GM13977 (cell line): Measurements from ENCODE around the gene SLC34A2.

Source experiments
- DNase-seq: peaks from one replicate; pipeline ENCODE4 v3.0.0; 2012; ENCODE audit warnings: low spot score
- in situ Hi-C: fragments of 300-500 bp; cut with MboI; formaldehyde crosslinking; loops from one replicate; pipeline ENCODE4 v1.12.0; 2022; ENCODE audit warnings: low sequenced_read_pairs, low pct_unique_long_range_greater_than_20kb, mixed read lengths, inconsistent platforms; ENCODE audit not compliant: unreplicated experiment
- TF ChIP-seq, protein P1 (sequence below): IDR thresholded peaks from 2 replicates; pipeline ENCODE4 v1.5.1; 2012; ENCODE audit warnings: mild to moderate bottlenecking, control low read depth; ENCODE audit not compliant: insufficient read depth; ENCODE audit errors: extremely low read depth, missing control alignments

The SLC34A2 gene

GRCh38 chr4:25727711-25728493 lies 72.3 kb downstream of the SLC34A2 start:
- TF ChIP-seq, protein P1, sequence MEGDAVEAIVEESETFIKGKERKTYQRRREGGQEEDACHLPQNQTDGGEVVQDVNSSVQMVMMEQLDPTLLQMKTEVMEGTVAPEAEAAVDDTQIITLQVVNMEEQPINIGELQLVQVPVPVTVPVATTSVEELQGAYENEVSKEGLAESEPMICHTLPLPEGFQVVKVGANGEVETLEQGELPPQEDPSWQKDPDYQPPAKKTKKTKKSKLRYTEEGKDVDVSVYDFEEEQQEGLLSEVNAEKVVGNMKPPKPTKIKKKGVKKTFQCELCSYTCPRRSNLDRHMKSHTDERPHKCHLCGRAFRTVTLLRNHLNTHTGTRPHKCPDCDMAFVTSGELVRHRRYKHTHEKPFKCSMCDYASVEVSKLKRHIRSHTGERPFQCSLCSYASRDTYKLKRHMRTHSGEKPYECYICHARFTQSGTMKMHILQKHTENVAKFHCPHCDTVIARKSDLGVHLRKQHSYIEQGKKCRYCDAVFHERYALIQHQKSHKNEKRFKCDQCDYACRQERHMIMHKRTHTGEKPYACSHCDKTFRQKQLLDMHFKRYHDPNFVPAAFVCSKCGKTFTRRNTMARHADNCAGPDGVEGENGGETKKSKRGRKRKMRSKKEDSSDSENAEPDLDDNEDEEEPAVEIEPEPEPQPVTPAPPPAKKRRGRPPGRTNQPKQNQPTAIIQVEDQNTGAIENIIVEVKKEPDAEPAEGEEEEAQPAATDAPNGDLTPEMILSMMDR = no peak
- in situ Hi-C loops = no loop called here
- DNase-seq = peak; percentile 24
